ENCODE measurements around the gene ITSN1.

DNA sequence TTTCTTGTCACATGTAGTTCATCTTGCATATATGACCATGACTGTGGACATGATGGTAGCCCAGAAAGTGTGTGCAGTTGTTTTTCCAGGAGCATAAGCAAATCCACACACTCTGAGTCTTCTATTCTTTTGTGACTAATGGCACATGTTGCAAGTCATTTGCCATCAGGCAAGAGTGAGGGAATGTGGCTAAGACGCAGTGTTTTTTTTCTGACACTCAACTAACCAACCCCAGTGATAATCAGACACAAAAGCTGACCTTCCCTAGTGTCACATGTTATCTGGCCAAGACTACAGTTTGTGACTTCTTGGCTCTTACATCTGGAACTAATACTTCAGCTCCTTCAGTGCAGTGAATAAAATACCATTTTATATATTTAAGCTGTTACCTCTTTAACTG is 108.8 kb downstream of the ITSN1 start:
- TF ChIP-seq, protein P1, sequence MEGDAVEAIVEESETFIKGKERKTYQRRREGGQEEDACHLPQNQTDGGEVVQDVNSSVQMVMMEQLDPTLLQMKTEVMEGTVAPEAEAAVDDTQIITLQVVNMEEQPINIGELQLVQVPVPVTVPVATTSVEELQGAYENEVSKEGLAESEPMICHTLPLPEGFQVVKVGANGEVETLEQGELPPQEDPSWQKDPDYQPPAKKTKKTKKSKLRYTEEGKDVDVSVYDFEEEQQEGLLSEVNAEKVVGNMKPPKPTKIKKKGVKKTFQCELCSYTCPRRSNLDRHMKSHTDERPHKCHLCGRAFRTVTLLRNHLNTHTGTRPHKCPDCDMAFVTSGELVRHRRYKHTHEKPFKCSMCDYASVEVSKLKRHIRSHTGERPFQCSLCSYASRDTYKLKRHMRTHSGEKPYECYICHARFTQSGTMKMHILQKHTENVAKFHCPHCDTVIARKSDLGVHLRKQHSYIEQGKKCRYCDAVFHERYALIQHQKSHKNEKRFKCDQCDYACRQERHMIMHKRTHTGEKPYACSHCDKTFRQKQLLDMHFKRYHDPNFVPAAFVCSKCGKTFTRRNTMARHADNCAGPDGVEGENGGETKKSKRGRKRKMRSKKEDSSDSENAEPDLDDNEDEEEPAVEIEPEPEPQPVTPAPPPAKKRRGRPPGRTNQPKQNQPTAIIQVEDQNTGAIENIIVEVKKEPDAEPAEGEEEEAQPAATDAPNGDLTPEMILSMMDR (IDR thresholded peaks at IDR 0.05), result no peak
- TF ChIP-seq, protein P2, sequence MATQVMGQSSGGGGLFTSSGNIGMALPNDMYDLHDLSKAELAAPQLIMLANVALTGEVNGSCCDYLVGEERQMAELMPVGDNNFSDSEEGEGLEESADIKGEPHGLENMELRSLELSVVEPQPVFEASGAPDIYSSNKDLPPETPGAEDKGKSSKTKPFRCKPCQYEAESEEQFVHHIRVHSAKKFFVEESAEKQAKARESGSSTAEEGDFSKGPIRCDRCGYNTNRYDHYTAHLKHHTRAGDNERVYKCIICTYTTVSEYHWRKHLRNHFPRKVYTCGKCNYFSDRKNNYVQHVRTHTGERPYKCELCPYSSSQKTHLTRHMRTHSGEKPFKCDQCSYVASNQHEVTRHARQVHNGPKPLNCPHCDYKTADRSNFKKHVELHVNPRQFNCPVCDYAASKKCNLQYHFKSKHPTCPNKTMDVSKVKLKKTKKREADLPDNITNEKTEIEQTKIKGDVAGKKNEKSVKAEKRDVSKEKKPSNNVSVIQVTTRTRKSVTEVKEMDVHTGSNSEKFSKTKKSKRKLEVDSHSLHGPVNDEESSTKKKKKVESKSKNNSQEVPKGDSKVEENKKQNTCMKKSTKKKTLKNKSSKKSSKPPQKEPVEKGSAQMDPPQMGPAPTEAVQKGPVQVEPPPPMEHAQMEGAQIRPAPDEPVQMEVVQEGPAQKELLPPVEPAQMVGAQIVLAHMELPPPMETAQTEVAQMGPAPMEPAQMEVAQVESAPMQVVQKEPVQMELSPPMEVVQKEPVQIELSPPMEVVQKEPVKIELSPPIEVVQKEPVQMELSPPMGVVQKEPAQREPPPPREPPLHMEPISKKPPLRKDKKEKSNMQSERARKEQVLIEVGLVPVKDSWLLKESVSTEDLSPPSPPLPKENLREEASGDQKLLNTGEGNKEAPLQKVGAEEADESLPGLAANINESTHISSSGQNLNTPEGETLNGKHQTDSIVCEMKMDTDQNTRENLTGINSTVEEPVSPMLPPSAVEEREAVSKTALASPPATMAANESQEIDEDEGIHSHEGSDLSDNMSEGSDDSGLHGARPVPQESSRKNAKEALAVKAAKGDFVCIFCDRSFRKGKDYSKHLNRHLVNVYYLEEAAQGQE (IDR thresholded peaks at IDR 0.05; ENCODE audit: insufficient read depth in 1 of 2, low read depth in 2 of 2, low read length in 1 of 2), result no peak
- no peak for TF ChIP-seq POLR2AphosphoS5 (IDR thresholded peaks at IDR 0.05; ENCODE audit: low read depth, low read length)
